GM21367 (cell line): Measurements from ENCODE around the gene SIRPA.

Experiments used
- ATAC-seq: cut with Tn5 transposase; IDR thresholded peaks from one replicate; pipeline ENCODE4 v1.9.1; 2021; ENCODE audit not compliant: unreplicated experiment

Gene SIRPA

DNA sequence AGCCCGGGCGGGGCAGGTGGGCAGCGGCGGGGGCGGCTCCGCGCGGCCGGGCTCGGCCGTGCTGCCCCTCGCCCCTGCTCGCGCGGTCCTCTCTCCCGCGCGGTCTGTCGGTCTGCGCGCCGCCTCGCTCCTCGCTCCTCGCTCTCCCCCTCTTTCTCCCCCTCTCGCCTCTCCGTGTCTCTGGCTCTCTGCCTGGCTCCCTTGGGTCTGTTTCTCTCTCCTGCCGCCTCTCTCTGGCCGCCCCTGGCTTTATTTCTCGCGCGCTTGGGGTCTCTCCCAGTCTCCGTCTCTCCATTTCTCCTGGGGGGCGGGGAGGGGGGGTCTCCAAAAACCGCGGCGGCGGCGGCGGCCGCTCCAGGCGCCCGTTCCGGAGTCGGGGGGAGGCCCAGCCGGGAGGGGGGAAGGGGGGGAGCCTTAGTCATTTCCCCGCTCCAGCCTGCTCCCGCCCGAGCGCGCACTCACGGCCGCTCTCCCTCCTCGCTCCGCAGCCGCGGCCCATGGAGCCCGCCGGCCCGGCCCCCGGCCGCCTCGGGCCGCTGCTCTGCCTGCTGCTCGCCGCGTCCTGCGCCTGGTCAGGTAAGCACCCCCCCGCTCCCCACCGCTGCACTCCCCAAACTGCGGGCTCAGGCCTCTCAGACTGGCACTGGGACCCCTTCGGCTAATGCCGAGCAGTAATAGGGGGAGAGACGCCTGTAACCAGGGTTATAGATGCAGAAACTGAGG, at the start of gene SIRPA:
Gene SIRPA (plus strand): TSS at position 457 of the 723 bp plus-strand sequence. CDS start 41 bp downstream, at position 498.
- no peak for ATAC-seq

DNA sequence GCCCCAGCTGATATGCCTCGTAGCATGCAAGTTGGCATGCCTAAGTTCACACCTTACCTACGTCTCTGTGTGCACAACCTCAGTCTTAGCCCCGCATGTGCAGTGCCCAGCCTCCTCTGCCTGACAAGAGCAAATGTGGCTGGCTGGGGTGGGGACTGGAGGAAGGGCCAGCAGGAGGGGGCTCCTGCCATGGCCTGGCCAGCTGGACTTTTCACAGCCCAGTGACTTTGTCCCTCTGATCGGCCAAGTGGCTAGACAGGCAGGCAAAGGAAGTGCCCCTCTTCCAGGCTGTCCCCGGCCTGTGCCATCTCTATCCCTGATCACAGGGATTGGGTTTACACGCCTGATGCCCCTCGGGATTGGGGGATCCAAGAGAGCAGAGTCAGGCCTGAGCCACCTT, 49.5 kb upstream of the SIRPA start:
- ATAC-seq: no peak

DNA sequence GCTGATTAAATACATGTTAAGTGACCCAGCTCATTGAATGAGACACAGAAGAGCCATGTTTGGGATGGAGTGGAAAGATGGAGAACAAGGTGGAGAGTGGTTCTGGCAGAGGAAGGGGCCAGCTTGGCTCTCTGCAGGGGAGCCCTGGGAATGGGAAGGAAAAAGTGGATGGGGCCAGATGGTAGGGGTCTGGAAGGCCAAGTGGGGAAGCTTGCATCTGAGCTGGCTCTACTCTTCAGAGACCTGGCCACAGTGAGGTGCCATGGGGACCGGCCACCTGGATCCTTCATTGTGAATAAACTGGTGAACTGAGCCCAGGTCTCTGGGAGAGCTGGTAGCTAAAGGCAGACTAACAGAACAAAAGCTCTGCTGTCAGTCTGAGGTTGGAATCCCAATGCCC, 48.9 kb upstream of the SIRPA start:
- no peak for ATAC-seq

DNA sequence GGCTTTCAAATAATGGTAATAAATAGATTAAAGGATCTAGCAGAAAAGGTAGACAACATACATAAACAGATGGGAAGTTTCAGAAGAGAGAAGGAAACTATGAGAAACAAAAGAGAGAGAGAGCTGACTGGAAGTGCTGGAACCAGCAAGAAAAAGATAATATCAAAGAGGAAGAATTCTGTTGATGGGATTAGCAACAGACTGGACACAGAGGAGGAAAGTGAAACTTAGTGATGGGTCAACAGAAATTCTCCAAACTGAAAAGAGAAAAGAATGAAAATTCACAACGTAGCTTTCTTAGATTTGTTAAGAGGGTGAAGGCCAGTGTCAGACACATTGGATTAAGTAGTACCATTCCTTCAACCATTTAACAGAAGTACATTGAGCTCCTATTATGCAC, 48.3 kb upstream of the SIRPA start:
- ATAC-seq: no peak

DNA sequence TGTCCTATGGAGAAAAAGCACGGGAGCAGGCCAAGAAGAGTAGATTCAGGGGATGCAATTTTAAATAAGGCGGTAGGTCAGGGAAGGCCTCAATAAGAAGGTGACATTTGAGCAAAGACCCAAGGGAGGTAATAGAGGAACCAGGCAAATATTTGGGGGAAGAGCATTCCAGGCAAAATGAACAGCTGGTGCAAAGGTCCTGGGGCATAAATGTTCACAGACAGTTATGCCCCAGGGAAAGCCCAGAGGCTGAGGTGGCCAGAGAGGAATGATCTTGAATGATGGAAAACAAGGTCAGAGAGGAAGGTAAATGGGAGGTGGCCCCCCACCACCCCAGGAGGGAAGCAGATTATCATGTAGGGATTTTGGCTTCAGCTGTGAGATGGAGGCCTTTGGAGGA, 47.4 kb upstream of the SIRPA start:
- no peak for ATAC-seq

DNA sequence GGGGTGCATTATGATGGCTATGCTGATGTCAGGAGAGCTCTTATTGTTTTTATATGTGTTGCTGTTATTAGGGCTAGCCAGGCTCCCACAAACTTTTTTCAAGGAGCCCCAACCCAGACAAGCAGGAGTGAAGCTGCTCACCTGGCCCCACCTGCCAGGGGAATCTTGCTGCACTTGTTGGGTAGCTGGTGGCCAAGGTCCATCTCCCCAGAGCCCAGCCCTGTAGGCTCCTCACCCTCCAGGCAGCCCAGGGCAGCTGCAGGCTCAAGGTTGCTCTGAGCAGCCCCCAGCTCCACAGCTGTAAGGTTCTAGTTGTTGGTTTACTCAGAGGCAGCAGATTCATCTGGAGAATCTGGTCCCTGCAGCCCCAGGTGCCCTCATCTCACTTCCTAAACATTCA, 46.8 kb upstream of the SIRPA start:
- no peak for ATAC-seq

DNA sequence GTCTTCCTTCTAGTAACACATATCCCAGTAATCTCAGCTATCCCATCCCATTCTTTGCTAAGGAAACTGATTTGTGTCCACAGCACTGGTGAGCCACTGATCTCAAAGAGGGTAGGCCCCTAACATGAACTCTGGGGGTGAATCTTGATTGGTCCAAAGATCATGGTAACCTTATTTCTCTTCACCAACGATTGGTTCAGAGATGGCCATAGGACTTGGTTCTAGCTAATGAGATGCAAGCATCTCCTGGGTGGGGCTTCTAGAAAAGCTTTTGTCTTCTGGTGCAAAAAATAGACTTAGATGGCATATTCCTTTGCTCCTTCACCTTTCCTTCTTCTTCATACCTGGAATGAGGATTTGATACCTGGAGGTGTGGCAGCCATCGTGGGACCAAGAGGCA, 43.8 kb upstream of the SIRPA start:
- no peak for ATAC-seq

DNA sequence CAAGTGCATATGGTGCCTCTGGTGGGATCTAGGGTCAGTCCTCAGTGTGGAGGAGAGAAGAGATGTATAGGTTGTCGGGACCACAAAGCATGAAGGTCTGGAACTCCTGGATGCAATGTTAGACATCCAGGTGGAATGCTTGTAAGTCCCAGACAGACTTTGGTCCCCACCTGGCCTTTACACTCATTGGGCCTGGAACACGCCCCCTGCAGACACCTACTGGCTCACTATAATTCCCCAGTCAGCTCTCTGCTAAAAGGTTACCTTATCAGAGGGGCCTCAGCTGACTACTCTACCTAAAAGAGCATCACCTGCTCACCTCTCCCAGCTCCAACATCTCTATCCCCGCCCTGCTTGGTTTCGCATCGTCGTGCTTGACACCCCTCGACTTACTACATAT, 41.7 kb upstream of the SIRPA start:
- no peak for ATAC-seq

DNA sequence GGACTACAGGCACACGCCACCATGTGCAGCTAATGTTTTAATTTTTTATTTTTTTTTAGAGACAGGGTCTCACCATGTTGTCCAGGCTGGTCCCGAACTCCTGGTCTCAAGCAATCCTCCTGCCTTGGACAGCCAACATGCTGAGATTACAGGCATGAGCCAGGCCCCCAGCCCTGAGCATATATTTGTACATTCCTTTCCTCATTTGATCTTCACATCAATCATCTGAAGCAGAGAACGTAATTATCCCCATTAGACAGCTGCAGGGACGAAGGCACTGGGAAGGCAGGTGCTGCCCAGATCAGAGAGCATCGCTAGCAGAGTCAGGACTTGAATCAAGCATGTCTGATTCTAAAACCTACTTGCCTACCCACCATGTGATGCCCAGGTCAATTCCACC, 41.0 kb upstream of the SIRPA start:
- no peak for ATAC-seq

DNA sequence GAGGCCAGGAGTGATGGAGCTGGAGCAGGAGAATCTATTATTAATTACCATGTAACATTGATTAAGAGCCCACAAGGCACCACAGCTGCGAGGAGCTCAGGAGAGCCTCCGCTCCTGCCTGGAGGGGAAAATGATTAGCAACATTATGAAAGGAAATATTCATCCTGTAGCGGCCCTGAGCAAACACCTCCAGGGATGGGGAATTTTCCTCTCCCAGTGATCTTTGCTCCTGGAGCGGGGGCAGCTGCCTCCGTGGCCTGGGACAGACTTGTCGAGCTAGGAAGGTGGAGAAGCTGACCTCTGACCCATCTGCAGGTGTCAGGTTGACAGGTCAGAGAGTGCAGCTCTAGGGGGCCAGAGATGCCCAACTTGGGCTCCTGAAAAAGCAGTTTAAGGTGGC, 40.1 kb upstream of the SIRPA start:
- no peak for ATAC-seq

DNA sequence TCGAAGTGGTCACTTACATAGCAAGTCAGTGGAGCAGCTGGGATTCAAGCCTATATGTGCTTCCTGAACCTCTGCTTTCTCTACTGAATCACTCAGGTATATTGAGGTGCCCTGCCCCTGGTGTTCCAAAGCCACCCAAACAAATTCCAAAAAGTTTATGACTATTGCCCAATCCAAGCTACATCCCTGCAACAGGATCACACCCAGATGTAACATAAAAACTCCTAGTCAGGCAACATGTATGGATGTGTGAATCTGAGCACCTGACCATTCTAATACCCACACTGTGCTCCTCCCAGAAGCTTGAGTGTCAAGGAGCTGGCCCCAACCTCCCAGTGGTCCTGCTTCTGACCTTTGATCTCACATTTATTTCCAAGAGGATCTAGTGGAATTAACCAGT, 39.5 kb upstream of the SIRPA start:
- no peak for ATAC-seq

DNA sequence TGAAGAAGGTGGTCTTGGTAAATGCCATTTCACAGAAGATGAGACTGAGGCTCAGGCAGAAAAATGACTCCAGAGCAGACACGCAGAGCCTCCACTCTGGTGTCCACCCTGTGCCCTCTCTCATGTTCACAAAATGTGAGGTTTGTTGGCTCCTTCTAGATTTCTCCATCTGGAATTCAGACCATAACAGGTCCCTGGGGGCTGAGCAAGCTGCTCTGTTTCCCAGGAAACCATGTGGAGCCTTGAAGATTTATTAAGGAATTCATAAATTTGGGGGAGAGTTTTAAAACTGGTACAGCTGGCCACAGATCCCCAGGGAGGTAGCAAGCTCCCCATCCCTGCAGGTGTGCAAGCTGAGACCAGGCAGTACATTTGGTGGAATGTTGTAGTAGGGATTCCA, 38.8 kb upstream of the SIRPA start:
- no peak for ATAC-seq

DNA sequence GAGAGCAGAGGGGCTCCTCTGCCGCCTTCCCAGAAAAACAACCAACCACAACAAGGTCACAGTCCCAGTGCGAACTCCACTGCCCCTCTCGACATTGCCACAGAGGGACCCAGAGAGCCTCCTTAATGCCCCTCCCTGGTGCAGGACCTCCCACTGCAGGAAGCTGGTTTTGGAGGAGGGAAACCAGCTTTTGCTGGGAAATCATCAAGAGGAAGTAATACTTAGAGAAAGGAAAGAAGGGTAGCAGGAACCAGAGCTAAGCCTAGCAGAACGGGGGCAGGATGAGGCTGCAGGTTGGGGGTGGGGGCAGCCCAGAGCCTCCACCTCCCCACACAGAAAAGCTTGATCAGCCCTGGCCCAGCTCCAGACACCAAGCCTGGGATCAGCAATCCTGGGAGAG, 37.7 kb upstream of the SIRPA start:
- ATAC-seq: no peak

DNA sequence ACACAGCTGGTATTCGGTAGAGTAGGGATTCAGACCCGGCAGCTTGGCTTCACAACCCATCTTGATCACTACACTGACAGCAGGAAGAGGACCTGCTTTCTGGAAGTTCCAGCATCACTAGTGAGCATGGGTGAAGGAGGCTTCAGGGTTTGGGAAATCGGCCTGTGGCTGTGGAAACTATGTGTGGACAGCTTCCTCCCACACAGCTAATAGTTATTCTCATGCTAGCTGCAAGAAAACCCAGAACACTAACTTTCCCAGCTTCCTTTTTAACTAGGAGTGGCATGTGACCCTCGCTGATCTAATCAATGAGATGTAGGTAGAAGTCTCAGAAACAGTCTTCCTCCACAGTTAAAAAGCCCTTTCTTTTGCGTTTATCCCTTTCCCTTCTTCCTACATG, 36.3 kb upstream of the SIRPA start:
- ATAC-seq: no peak

DNA sequence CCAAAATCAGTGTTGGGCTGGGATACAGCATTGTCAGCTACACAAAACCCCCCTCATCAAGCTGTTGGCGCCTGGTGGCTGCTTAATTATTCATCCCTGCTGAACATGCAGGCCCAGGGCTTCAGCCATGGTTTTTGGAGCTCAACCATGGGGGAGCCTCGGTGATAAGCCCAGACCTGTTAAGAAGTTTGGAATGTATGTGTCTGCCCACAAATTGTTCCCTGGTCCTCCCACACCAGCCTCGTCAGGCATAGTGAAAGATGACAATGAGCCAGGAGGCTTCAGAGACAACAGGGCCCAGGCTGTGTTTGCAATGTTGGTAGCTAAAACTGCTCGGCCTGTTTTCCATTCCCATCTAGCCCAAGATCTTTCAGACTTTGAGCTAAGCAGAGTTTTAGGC, 34.8 kb upstream of the SIRPA start:
- no peak for ATAC-seq

DNA sequence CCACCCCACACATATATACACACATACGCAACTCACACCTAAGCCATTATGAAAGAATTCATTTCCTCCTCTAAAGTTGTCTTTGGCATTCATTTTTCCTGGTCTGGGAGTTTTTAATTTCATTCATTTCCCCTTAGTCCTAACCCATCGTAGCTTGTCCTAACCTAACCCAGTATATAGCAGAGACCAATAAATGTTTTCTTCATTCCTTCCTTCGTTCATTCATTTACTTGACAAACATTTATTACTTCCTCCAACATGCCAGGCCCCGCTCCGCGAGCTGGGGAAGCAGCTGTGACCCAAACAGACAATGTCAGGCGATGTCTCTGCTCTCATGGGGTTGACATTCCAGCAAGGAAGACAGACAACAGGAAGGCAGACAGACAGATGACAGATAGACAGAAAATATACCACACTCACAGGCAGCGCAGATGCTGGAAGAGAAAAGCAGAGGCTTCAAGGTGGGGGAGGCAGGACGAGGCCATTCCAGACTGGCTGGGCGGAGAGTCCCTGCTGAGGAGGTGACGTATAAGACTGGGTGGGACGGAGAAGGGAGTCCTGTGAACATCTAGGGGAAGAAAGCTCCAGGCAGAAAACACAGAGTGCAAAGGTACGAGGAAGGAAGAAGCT, 33.7 kb upstream of the SIRPA start:
- no peak for ATAC-seq

DNA sequence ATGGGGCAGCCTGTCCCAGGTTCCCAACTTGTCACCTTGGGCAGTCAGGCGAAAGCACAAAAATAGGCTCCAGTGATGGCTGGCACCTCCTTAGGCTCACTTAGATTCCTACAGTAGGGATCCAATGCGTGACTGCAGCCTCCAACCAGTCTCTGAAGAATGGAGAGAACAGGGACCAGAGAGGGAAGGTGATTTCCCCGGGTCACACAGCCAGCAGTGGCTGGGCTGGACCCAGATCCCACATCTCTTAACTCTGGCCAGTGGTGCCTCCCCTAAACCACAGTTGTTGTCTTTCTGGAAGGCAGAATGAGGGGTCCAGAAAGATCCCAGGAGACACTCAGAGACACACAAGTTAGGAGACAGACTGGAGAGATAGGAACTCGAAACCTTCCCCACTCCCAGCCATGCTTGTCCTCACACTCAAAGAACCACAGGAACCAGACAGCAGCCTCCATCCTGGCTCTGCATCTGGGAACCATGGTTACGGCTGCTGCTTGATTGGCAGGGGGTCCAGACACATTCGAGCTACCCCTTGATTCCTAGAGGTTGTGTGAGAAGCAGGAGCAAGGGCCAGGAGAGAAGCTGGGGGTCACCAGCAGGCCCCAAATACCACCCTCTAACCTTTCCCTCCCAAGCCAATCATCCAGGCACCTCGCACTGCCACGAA, 33.1 kb upstream of the SIRPA start:
- ATAC-seq: no peak

DNA sequence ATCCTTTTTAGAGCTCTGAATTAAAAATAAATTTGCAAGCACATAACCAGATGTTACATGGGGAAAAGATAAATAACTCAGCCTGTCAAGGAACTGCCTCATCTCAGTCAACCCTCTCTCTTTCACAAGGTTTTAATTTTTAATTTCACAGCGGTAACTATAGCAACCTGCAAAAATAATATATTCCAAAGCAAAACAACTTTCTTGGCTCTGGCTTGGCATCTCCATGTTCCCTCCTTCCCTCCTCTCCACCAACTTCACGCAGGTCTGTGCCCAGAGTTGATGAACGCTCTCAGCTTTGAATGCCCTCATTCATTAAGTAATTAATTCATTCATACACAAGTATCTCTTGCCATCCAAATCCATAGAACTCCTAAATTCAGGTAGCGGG, 32.5 kb upstream of the SIRPA start:
- no peak for ATAC-seq

DNA sequence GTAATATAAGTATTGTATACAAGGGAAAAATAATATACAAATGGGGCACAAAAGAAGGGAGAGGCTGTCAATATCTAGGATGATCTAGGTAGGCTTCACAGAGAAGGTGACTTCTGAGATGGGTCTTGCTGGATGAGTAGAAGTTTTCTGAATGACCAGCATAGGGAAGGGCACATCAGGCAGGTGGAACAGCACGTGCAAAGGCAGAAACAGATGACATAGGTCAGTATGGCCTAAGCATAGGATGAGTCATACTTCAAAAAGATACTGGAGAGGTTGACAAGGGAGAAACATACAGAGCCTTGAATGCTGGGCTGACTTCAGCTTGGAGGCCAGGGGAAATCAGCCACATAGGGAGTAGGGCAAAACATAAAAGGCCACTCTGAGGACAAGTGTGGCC, 31.9 kb upstream of the SIRPA start:
- ATAC-seq: no peak

DNA sequence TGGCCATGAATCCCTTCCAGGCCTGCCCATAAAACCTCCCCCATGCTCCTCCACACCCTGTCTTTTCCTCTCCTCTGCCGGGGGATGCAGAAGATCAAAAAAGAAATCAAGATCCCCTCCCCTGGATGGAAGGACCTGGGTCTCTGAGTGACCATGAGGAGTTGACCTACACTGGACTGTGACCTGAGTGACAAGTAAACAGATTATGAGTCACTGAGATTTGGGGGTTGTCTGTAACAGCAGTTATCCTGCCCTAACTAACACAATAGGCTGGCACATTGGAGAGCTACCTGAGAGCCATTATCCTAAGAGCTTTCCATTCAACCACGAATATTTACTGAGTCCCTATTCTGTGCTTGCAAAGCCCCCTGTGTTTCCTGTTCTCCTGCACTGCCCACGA, 28.4 kb upstream of the SIRPA start:
- no peak for ATAC-seq

DNA sequence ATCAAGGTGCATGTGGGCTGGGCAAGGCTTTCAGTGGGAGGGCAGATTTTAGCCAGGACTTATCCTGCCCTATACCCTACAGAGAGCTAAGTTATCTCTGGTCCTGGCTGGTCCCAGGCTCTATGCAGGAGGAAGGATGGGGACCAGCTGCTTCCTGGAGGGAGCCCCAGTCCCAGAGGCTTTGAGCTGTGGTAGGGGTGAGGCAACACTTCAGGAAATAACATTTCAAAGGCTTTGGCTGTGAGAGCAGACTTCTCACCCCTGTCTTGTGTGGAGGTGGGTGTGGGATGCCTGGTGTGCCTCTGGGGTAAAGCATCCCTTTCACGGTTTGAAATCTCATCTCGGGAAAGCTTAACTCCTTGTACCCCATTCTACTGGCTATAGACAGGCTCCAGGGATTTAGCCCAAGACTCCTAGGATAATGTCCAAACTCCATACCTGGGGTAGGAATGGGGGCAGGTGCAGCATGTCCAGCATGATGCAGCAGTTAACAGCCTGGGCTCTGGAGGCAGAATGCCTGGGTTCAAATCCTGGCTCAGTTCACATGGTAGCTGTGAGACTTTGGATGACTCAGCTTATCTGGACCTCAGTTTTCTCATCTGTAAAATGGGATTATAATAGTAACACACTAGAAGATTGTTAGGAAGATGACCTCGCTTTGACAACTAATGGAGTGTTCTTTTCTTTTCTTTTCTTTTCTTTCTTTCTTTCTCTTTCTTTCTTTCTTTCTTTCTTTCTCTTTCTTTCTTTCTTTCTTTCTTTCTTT, 27.5 kb upstream of the SIRPA start:
- no peak for ATAC-seq

DNA sequence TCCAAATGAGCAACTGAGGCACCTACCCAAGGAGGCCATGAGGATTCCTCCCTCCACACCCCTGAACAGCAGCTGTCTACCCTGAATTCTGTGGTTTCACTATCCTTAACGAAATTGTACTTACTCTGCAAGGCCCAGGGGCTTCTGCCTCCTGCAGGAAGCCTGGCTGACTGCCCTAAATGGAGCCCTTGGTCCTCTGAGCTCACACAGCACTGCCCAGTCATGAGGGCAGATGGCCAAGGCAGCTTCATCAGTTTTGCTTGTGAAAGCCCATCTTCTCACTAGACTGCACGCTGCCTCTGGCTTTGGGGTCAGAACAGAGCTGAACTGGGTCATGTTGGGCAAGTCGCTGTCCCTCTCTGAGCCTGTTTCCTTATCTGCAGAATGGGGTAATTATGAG, 26.4 kb upstream of the SIRPA start:
- ATAC-seq: no peak
